ENCODE results near the gene BMAL1.
A peak's percentile ranks its signal among the peaks of the same experiment; 100 is the strongest.

BMAL1 gene

DNA sequence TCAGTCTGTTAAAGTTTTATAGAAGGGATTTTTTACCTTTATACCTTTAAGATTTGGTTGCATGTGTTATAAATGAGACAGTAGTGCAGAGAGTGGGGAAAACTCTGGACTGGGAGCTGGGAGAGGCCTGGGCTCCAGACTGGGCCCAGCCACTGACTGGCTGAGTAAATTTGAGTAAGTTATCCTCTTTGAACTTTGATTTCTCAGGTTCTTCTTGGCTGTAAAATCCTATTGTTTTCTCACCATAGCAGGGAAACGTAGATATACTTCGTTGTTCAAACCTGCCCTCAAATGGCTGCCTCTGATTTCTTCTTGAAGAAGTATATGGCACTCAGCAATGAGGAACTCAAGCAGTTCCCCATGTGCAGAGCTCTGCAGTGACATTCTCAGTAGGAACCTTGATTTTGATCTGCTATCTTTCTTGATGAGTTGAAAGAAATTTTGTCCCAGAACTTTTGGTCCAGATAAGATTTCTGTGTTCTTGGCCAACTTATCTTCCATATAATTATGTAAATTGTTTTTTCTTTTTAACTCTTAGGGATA, 8.8 kb downstream of the BMAL1 start:
- TF ChIP-seq Cebpa-rat (IDR thresholded peaks at IDR 0.05) = no peak
- Histone ChIP-seq H3K4me1 (peaks cover under 1 to 40% (median 11%) of the 10 kb centered on the region in 10 experiments; a peak in 16 of 20 replicates), H3K4me3 (no peak overlapping the region), H3K9me3 (replicated peaks in 1 of 11) (0 out of 22 replicates have a peak, but pooled peaks cover 0 to 3% (median 0%) of the 10 kb centered on the region in 11 experiments), H3K36me3 (peaks cover 0 to 45% (median 0%) of the 10 kb centered on the region in 11 experiments; a peak in 8 of 22 replicates), H3K27me3 (no peaks in the 10 kb centered on the region), H3K9ac (no peak overlapping the region), H3K27ac (no peak overlapping the region), H3K4me2 (peak overlapping the region in 3 of 11 experiments; percentile 11 to 39 (median 35); a peak in 5 of 22 replicates), H4K20me1 (peaks cover 87 to 98% (median 93%) of the 10 kb centered on the region in 11 experiments)

DNA sequence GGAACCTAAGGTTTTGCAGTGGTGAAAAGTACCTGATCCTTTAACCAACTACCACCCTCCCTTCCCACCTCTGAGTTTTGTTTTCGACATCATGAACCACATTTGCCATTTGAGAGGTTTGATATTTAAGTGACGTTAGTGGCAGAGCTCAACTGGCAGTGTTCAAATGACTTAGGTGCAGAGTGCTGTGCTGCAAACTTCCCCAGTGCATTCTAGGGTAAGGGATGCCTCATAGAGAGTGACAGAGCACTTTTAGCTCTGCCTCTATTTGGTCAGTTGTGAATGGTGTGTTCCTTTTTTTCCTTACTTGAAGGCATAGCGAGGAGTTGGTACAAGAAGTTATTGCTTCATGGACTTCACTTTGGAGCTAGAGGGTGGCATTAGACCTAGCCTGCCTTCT, 9.4 kb downstream of the BMAL1 start:
- Histone ChIP-seq H3K4me1 (peaks cover 0 to 35% (median 10%) of the 10 kb centered on the region in 10 experiments; a peak in 13 of 20 replicates), H3K36me3 (peaks cover 0 to 40% (median 0%) of the 10 kb centered on the region in 11 experiments; a peak in 7 of 22 replicates), H3K4me2 (peak overlapping the region in 4 of 11 experiments; percentile 8 to 39 (median 14); a peak in 5 of 22 replicates), H3K27me3 (no peaks in the 10 kb centered on the region), H3K27ac (no peak overlapping the region), H3K4me3 (no peak overlapping the region), H4K20me1 (peaks cover 86 to 98% (median 93%) of the 10 kb centered on the region in 11 experiments), H3K9ac (no peak overlapping the region), H3K9me3 (replicated peaks in 1 of 11) (0 out of 22 replicates have a peak, but pooled peaks cover 0 to 3% (median 0%) of the 10 kb centered on the region in 11 experiments)
- TF ChIP-seq Cebpa-rat (IDR thresholded peaks at IDR 0.05) = no peak

GRCh38 chr11:13287681-13288080, 10.1 kb downstream of the BMAL1 start:
- no peak for TF ChIP-seq Cebpa-rat (IDR thresholded peaks at IDR 0.05)
- Histone ChIP-seq H3K27ac (no peak overlapping the region), H3K4me3 (no peak overlapping the region)

DNA sequence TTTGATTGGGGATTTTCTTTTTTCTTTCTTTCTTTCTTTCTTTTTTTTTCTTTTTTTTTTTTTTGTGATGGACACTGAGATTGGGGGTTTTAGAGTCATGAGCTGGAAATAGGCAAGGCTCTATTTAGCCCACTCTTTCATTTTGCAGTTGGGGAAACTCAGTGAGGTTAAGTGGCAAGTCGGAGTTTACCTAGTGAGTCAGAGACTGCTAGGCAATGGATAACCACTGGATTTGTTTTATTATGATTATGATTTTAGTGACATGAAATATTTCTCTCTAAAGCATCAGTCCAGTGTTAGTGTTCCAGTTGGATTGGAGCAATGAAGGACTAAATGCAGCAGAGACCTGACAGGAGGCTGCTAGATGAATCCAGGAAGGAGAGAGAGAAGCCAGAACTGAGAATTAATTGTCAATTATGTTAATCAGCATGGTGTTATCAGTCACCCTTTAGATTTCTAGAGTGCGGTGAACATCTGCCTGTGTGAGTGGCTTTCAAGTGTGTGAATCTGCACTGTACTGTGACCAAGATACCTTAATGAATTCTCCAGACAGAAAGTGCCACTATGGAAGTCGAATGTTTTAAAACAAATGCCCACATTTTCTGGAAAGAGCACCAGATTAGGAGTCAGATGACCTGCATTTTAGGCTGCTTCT, 10.9 kb downstream of the BMAL1 start:
- Histone ChIP-seq H3K27ac (no peak overlapping the region), H3K27me3 (no peaks in the 10 kb centered on the region), H3K4me1 (peaks cover 0 to 42% (median 4%) of the 10 kb centered on the region in 10 experiments; a peak in 14 of 20 replicates), H3K9ac (no peak overlapping the region), H3K9me3 (replicated peaks in 1 of 11) (0 out of 22 replicates have a peak, but pooled peaks cover 0 to 3% (median 0%) of the 10 kb centered on the region in 11 experiments), H3K36me3 (peaks cover 0 to 32% (median 0%) of the 10 kb centered on the region in 11 experiments; a peak in 5 of 22 replicates), H3K4me2 (no peak overlapping the region), H3K4me3 (no peak overlapping the region), H4K20me1 (peaks cover 81 to 98% (median 93%) of the 10 kb centered on the region in 11 experiments)
- no peak for TF ChIP-seq Cebpa-rat (IDR thresholded peaks at IDR 0.05)

More at GRCh38 chr11:13287681-13288080, 10.1 kb downstream of the BMAL1 start:
- peaks cover 0 to 33% (median 9%) of the 10 kb centered on the region in 10 experiments; a peak in 13 of 20 replicates for H3K4me1 ChIP-seq
- 0 out of 22 replicates have a peak, but pooled peaks cover 0 to 3% (median 0%) of the 10 kb centered on the region in 11 experiments for H3K9me3 ChIP-seq (replicated peaks in 1 of 11)
- peak overlapping the region in 4 of 11 experiments; percentile 8 to 39 (median 14); a peak in 4 of 22 replicates for H3K4me2 ChIP-seq
- H4K20me1 ChIP-seq = peaks cover 83 to 98% (median 93%) of the 10 kb centered on the region in 11 experiments
- peaks cover 0 to 36% (median 0%) of the 10 kb centered on the region in 11 experiments; a peak in 5 of 22 replicates for H3K36me3 ChIP-seq
- no peaks in the 10 kb centered on the region for H3K27me3 ChIP-seq
- H3K9ac ChIP-seq = no peak overlapping the region

GRCh38 chr11:13289081-13289480, 11.5 kb downstream of the BMAL1 start:
- Histone ChIP-seq H3K4me1 (peaks cover 0 to 47% (median 4%) of the 10 kb centered on the region in 10 experiments; a peak in 8 of 20 replicates), H3K4me2 (no peak overlapping the region), H3K9me3 (replicated peaks in 1 of 11) (0 out of 22 replicates have a peak, but pooled peaks cover 0 to 3% (median 0%) of the 10 kb centered on the region in 11 experiments), H3K4me3 (no peak overlapping the region), H3K36me3 (peaks cover 0 to 30% (median 0%) of the 10 kb centered on the region in 11 experiments; a peak in 5 of 22 replicates), H3K9ac (no peak overlapping the region), H4K20me1 (peaks cover 80 to 100% (median 95%) of the 10 kb centered on the region in 11 experiments), H3K27me3 (no peaks in the 10 kb centered on the region), H3K27ac (no peak overlapping the region)
- no peak for TF ChIP-seq Cebpa-rat (IDR thresholded peaks at IDR 0.05)

DNA sequence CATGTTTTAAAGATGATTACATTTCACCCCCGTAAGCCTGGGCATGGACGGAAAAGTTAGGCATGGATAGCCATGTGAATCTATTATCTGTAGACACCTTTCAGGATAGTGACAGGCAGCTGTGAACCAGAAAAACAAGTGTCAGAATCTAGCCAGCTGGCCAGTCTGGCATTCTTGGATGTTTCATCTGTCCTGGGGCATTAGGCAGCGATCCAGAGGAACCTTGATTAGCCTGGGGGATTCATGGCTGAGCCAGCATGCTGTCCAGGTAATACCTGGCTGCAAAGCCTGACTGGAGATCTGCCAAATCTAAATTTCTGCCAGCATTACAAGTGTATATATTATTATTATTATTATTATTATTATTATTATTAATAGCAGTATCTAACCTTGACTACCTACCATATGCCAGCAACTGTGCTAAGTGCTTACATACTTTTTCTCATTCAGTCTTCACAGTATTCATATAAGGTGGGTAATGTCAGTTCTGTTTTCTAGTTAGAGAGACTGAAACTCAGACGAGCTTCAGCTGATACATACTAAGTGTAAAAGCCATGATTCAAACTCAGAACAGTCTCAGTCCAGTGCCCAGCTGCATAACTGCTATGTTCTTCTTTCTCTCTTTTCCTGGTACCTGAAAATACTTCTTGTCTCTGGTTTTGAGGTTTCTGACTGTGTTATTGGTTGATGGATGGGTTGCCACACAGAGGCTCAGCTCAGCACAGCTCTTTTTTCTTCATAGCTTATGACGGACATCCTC, 12.8 kb downstream of the BMAL1 start:
- peaks cover 81 to 100% (median 95%) of the 10 kb centered on the region in 11 experiments for H4K20me1 ChIP-seq
- H3K27me3 ChIP-seq = no peaks in the 10 kb centered on the region
- H3K4me2 ChIP-seq = no peak overlapping the region
- no peak overlapping the region for H3K27ac ChIP-seq
- H3K4me1 ChIP-seq = peaks cover 0 to 56% (median 4%) of the 10 kb centered on the region in 10 experiments; a peak in 9 of 20 replicates
- no peak for TF ChIP-seq Cebpa-rat (IDR thresholded peaks at IDR 0.05)
- no peak overlapping the region for H3K9ac ChIP-seq
- H3K4me3 ChIP-seq = no peak overlapping the region
- peaks cover 0 to 24% (median 0%) of the 10 kb centered on the region in 11 experiments; a peak in 4 of 22 replicates for H3K36me3 ChIP-seq
- 0 out of 22 replicates have a peak, but pooled peaks cover 0 to 3% (median 0%) of the 10 kb centered on the region in 11 experiments for H3K9me3 ChIP-seq (replicated peaks in 1 of 11)

GRCh38 chr11:13291361-13291760, 13.8 kb downstream of the BMAL1 start:
- no peak overlapping the region for H3K9ac ChIP-seq
- peaks cover 81 to 100% (median 95%) of the 10 kb centered on the region in 11 experiments for H4K20me1 ChIP-seq
- no peak overlapping the region for H3K4me3 ChIP-seq
- H3K4me2 ChIP-seq = no peak overlapping the region
- H3K4me1 ChIP-seq = peaks cover 0 to 60% (median 4%) of the 10 kb centered on the region in 10 experiments; a peak in 10 of 20 replicates
- no peaks in the 10 kb centered on the region for H3K27me3 ChIP-seq
- no peak for TF ChIP-seq Cebpa-rat (IDR thresholded peaks at IDR 0.05)
- H3K36me3 ChIP-seq = peaks cover 0 to 24% (median 0%) of the 10 kb centered on the region in 11 experiments; a peak in 4 of 22 replicates
- 0 out of 22 replicates have a peak, but pooled peaks cover 0 to 3% (median 0%) of the 10 kb centered on the region in 11 experiments for H3K9me3 ChIP-seq (replicated peaks in 1 of 11)
- no peak overlapping the region for H3K27ac ChIP-seq

- TF ChIP-seq Cebpa-rat (IDR thresholded peaks at IDR 0.05) = no peak
- peaks cover 80 to 100% (median 95%) of the 10 kb centered on the region in 11 experiments for H4K20me1 ChIP-seq
Observed at GRCh38 chr11:13291800-13292199, 14.2 kb downstream of the BMAL1 start.

More at GRCh38 chr11:13291800-13292199, 14.2 kb downstream of the BMAL1 start:
- Histone ChIP-seq H3K9me3 (replicated peaks in 1 of 11) (0 out of 22 replicates have a peak, but pooled peaks cover 0 to 3% (median 0%) of the 10 kb centered on the region in 11 experiments), H3K36me3 (peaks cover 0 to 26% (median 0%) of the 10 kb centered on the region in 11 experiments; a peak in 3 of 22 replicates), H3K9ac (no peak overlapping the region), H3K4me2 (no peak overlapping the region), H3K4me1 (peaks cover 0 to 60% (median 8%) of the 10 kb centered on the region in 10 experiments; a peak in 14 of 20 replicates), H3K27ac (no peak overlapping the region), H3K4me3 (no peak overlapping the region), H3K27me3 (no peaks in the 10 kb centered on the region)

All from BLaER1 treated with 17β-estradiol and CSF1 and Interleukin-3, amounts not matched to agents 10 nM and 100 nM (cell line).